Right lung (tissue), 5 donors: ENCODE data around the gene FBXO38. TPM values are rescaled to one million over a fixed set of nuclear protein-coding genes. Genes with fewer than 3 reads are reported as not detected.

ENCODE experiments used
- DNase-seq, 2 donors: peaks; one replicate each; pipeline ENCODE4 v3.0.0-alpha.2; 2013
- polyA plus RNA-seq, 5 donors: library from polyadenylated mRNA; unstranded; fragments of 120-200 nt; gene quantifications; one replicate each; pipeline versions ENCODE4 v1.2.1 to v1.2.3, GENCODE V29; 2013; ENCODE audit warnings: inconsistent platforms in 1 of 5, low replicate concordance in 1 of 5; ENCODE audit not compliant: insufficient read length in 5 of 5, insufficient read depth in 1 of 5

FBXO38 gene
- polyA plus RNA-seq, 5 donors = 35.3 to 61.6 (median 55.7) TPM

GRCh38 chr5:148474025-148474511 is 90.3 kb downstream of the FBXO38 start:
- no peak for DNase-seq

GRCh38 chr5:148476302-148476701 is 92.5 kb downstream of the FBXO38 start:
- DNase-seq = no peak

DNA sequence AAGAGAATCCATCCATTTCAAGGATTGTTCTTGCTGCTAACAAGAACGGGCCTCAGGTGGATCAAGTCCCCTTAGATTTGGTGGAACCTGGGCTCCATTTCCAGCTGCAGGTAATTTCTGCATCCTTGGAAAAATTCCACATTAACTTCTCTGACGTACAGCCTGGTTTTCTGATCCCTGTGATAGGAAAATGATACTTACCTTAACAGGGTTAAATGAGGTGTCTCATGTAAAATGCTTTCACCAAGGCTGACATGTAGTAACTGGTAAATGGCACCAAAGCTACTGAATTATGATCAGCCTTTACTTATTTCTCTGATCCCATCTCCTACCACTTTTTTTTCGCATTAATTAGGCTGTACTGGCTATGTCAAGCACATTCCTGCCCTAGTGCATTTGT is 93.7 kb downstream of the FBXO38 start:
- no peak for DNase-seq

- DNase-seq = no peak
Observed at GRCh38 chr5:148482196-148482595, 98.4 kb downstream of the FBXO38 start.

GRCh38 chr5:148482697-148483462 is 99.1 kb downstream of the FBXO38 start:
- DNase-seq = no peak

DNA sequence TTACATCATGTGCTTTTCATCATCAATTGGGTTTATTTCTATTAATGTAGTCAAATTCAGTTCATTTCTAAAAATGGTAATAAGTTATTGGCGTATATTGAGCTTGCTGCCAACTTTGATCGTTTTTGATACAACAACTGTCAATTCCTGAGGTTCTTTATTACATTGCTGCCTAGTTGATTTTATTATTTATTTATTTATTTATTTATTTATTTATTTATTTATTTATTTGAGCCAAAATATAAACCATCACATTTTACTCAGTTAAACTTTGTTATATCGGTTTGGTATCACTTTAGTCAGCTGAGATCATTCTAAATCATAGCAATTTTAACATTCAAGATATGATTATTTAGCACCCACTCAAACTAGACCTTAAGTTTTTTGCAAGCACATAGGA is 100.0 kb downstream of the FBXO38 start:
- DNase-seq = no peak

DNA sequence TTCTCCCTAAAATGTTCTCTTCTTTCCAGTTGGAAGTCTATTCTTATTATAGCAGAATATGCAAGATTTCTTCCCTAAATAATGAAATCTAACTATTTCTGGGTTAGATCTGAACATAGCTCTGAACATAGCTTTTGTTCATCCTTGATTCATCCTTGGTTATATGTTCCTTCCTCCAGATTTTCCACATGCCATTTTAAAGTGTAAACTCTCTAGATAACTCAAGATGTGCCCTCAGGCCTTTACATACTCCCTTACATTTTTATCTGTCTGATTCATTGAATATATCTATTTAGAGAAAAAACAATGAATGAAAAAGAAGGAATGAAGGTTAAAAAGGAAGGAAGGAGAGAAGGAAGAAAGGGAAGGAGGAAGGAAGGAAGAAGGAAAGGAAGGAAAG is 100.9 kb downstream of the FBXO38 start:
- no peak for DNase-seq

DNA sequence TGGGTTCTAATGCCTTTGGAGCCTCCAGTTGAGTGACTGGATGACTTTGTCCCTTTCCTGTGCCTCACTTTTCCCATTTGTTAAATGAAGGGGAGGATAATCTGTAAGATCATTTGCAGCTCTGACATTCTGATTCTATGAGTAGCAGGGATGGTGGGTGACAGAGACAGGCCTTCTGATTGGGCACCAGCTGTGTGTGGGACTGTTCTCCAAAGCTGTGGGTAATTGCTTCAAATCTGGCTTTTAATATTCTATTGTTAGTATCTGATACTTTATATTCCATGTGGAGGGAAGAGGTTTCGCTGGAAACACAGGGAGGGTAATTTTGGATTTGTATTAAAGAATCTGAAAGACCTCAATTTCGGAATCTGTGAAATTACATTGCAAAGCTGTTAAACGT is 102.7 kb downstream of the FBXO38 start:
- DNase-seq = no peak

GRCh38 chr5:148488757-148489156 is 105.0 kb downstream of the FBXO38 start:
- DNase-seq = no peak

DNA sequence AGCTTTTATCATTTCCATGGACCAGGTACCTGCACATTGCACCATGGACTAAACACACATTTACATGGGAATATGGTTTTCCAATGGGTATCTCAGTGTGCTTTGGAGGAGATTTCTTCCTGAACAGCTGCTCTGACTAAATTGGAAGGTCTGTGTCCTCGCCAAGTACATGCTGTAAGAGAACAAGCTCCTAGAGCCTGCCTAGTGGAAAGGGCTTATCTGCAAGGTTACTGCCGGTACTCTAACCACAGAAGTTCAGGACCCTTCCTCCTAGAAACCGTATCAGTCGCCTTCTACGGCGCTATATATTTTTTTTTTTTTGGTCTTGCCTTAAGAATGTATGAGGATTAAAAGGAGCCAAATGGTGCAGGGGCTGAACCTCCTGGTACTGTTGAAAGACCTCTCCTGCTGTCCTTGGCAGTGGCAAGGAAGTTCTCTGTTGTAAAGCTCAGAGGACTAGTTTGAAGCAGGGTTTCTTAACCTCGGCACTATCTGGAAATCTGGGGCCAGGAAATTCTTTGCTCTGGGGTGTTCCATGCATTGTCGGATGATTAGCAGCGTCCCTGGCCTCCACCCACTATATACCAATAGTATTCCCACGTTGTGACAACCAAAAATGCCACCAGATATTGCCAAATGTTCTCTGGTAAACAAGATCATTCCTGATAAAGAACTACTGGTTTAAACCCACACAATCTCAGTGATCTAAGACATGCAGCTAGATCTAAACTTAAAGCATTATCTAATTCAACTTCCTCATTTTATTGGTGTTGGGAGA is 107.4 kb downstream of the FBXO38 start:
- DNase-seq = no peak

DNA sequence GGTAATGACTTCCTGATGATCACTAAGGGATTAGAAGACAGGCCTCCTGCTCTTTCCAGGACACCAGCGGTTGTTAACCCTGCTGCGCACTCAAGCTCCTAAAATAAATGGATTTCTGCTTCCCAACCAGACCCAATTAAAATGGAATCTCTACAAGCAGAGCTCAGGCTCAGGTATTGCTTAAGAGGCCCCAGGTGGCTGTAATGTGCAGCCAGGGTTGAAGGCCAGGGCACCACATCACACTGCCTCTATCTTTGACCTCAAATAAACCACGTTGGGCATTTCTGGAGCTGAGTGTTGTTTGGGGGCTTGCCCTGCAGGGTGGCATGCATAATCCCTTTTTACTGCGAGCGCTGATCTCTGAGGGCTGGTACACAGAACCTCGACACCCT is 108.0 kb downstream of the FBXO38 start:
- DNase-seq = no peak

GRCh38 chr5:148492351-148492750 is 108.6 kb downstream of the FBXO38 start:
- no peak for DNase-seq

Other genes starting within 250 kb of the FBXO38 start
- not detected for gene SPINK14, start 215.4 kb upstream of the FBXO38 start, polyA plus RNA-seq
- gene SPINK6, start 180.9 kb upstream of the FBXO38 start, polyA plus RNA-seq = not detected
- under 1 TPM in 2 of 5 donors, not detected in 3; 0.13 to 0.16 TPM for gene MARCOL, start 145.4 kb upstream of the FBXO38 start, polyA plus RNA-seq
- 1 to 10 TPM in 2 of 5 donors, under 1 TPM in 3; 0.44 to 1.2 (median 0.73) TPM for gene SPINK13, start 115.2 kb upstream of the FBXO38 start, polyA plus RNA-seq
- gene SPINK7, start 71.5 kb upstream of the FBXO38 start, polyA plus RNA-seq = under 1 TPM; 0.18 to 0.72 (median 0.33) TPM
- gene SPINK9, start 48.4 kb upstream of the FBXO38 start, polyA plus RNA-seq = under 1 TPM; 0.31 to 0.77 (median 0.48) TPM